Measurements from ENCODE around the gene RAD9A. TPM values are rescaled to one million over a fixed set of nuclear protein-coding genes. Genes with fewer than 3 reads are reported as not detected.

Gene RAD9A
- total and polyA plus RNA-seq, 4 donors: 14.1 to 35.9 (median 21.2) TPM

DNA sequence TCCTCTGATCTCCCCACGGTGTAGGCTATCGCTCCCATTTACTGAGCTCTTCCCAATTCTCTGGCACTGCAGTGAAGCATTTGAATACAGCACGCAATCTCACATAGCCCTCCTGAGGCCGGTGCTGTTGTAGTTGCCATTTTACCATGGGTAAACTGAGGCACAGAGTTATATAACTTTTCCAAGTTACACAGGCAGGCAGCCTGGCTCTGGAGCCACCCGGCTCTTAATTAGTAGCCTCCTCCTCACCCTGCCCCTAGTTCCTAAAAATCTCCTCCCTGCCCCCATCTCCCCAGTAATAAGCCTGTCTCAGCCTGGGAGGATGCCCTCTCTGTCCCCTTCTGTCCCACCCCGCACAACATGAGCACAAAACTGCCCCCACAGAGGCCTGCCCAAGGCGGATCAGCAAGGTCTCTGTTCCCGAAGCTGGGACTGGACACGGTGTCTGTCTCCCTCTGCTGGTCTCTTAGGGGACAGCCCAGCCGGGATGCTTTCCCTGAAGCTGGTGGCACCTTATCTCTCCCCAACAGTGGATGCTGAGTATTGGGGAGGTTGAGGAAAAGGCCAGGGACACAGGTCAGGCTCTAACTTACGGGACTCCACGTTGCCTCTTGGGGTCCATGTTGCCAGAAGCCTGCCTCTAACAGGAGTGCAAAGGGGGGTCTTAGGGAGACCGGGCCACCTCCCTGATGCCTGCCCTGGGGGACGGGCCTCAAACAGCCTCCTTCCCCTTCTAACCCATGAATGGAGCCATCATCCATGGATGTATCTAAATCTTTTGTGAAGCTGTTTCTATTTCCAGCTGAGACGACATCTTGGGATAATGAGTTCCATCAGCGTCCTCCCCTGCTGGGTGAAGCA, 9.3 kb upstream of the RAD9A start:
- Histone ChIP-seq H3K4me1 (ENCODE audit: control insufficient read depth in 5 of 5, insufficient read depth in 5 of 5, low read length in 5 of 5) (peaks cover 0 to 7% (median 0%) of the 10 kb centered on the region in 5 donors), H3K27me3 (ENCODE audit: control insufficient read depth in 3 of 3, insufficient read depth in 3 of 3, low read length in 2 of 3) (peaks cover 0 to 6% (median 0%) of the 10 kb centered on the region in 3 donors), H3K27ac (ENCODE audit: low read depth in 1 of 2, low read length in 1 of 2) (no peak overlapping the region), H3K9ac (ENCODE audit: insufficient read depth in 1 of 2, low read length in 2 of 2) (no peak overlapping the region), H3K9me3 (ENCODE audit: control insufficient read depth in 4 of 4, insufficient read depth in 3 of 4, low read length in 3 of 4) (no peaks in the 10 kb centered on the region), H3K4me3 (no peak overlapping the region), H3K36me3 (ENCODE audit: control insufficient read depth in 4 of 4, insufficient read depth in 4 of 4, low read length in 4 of 4) (no peaks in the 10 kb centered on the region)
- TF ChIP-seq, protein P1, sequence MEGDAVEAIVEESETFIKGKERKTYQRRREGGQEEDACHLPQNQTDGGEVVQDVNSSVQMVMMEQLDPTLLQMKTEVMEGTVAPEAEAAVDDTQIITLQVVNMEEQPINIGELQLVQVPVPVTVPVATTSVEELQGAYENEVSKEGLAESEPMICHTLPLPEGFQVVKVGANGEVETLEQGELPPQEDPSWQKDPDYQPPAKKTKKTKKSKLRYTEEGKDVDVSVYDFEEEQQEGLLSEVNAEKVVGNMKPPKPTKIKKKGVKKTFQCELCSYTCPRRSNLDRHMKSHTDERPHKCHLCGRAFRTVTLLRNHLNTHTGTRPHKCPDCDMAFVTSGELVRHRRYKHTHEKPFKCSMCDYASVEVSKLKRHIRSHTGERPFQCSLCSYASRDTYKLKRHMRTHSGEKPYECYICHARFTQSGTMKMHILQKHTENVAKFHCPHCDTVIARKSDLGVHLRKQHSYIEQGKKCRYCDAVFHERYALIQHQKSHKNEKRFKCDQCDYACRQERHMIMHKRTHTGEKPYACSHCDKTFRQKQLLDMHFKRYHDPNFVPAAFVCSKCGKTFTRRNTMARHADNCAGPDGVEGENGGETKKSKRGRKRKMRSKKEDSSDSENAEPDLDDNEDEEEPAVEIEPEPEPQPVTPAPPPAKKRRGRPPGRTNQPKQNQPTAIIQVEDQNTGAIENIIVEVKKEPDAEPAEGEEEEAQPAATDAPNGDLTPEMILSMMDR (IDR thresholded peaks at IDR 0.05; ENCODE audit: control extremely low read depth, extremely low read depth): peak; percentile 98
- peak; percentile 85 for ATAC-seq (ENCODE audit: insufficient read depth, low FRiP score)
- WGBS, 2 donors: 43 to 49% methylated on average over 16 of the region's 16 CpGs
- DNase-seq: peak; percentile 82 to 84 (median 82)

DNA sequence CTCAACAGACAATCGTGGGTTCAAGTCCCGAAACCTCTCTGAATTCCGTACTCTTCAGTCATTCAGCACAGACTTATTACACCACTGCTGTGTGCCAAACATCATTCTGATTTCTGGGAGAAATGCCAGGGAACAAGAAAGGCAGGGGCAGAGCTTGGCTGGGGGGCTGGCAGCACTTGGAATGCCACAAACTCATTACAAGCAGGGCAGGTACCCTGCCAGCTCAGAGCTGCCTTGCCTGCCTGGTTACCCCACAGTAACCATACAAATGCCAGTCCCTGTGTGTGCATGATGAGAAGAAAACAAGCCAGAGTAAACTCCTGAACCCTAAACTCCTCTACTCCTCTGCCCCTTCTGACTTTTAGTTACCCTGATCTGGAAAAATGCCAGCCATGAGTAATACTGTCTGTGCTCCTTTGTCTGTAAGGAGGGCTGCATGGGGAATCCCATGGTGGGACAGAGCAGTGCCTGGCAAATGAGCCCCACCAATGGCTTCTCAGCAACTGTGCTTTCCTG, 6.9 kb upstream of the RAD9A start:
- Histone ChIP-seq H3K4me1 (ENCODE audit: control insufficient read depth in 5 of 5, insufficient read depth in 5 of 5, low read length in 5 of 5) (peaks cover 0 to 7% (median 0%) of the 10 kb centered on the region in 5 donors), H3K27ac (ENCODE audit: low read depth in 1 of 2, low read length in 1 of 2) (no peak overlapping the region), H3K27me3 (ENCODE audit: control insufficient read depth in 3 of 3, insufficient read depth in 3 of 3, low read length in 2 of 3) (peaks cover 0 to 6% (median 0%) of the 10 kb centered on the region in 3 donors), H3K9me3 (ENCODE audit: control insufficient read depth in 4 of 4, insufficient read depth in 3 of 4, low read length in 3 of 4) (no peaks in the 10 kb centered on the region), H3K36me3 (ENCODE audit: control insufficient read depth in 4 of 4, insufficient read depth in 4 of 4, low read length in 4 of 4) (no peaks in the 10 kb centered on the region), H3K9ac (ENCODE audit: insufficient read depth in 1 of 2, low read length in 2 of 2) (no peak overlapping the region), H3K4me3 (no peak overlapping the region)
- TF ChIP-seq, protein P1 (IDR thresholded peaks at IDR 0.05; ENCODE audit: control extremely low read depth, extremely low read depth): no peak
- WGBS, 2 donors: 53 to 76% methylated on average over 3 of the region's 3 CpGs
- no peak for DNase-seq
- ATAC-seq (ENCODE audit: insufficient read depth, low FRiP score): no peak

DNA sequence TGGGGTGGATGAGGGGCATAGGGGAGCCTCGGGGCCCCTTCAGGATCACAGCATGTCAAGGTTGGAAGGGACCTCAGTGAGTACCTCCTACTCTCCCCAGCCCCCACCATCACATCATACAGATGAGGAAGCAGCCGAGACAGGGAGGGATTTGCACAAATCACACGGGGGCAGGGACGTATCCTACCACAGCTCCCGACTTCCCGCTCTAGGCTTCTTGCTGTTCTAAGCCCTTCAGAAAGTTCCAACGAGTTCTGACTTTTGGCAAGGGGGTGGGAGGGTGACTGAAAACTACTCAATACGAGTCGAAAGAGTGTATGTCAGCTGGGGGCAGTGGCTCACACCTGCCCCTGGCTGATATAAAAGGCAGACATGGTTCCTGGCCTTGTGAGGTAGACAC, 4.7 kb upstream of the RAD9A start:
- H3K4me3 ChIP-seq: no peak overlapping the region
- ATAC-seq (ENCODE audit: insufficient read depth, low FRiP score) (no peak), DNase-seq (no peak)
- TF ChIP-seq, protein P1 (IDR thresholded peaks at IDR 0.05; ENCODE audit: control extremely low read depth, extremely low read depth): no peak
- WGBS, 2 donors: 25 to 31% methylated on average over 8 to 9 of the region's 9 CpGs
- H3K36me3 ChIP-seq (ENCODE audit: control insufficient read depth in 4 of 4, insufficient read depth in 4 of 4, low read length in 4 of 4): no peaks in the 10 kb centered on the region
- H3K9ac ChIP-seq (ENCODE audit: insufficient read depth in 1 of 2, low read length in 2 of 2): no peak overlapping the region
- peaks cover 0 to 10% (median 2%) of the 10 kb centered on the region in 5 donors for H3K4me1 ChIP-seq (ENCODE audit: control insufficient read depth in 5 of 5, insufficient read depth in 5 of 5, low read length in 5 of 5)
- no peak overlapping the region for H3K27ac ChIP-seq (ENCODE audit: low read depth in 1 of 2, low read length in 1 of 2)
- H3K27me3 ChIP-seq (ENCODE audit: control insufficient read depth in 3 of 3, insufficient read depth in 3 of 3, low read length in 2 of 3): peaks cover 0 to 6% (median 0%) of the 10 kb centered on the region in 3 donors
- H3K9me3 ChIP-seq (ENCODE audit: control insufficient read depth in 4 of 4, insufficient read depth in 3 of 4, low read length in 3 of 4): no peaks in the 10 kb centered on the region

All from lung (tissue), 12 donors.